HFF-Myc (cell line): ENCODE measurements around the gene CDK19.

Experiments
- DNase-seq: peaks from one replicate; pipeline ENCODE4 v3.0.0-alpha.2; 2011; ENCODE audit warnings: low read depth; ENCODE audit errors: extremely low read depth
- H3K4me3 ChIP-seq: replicated peaks from 2 replicates; pipeline ENCODE4 v1.5.1; 2011; ENCODE audit warnings: low read depth, mild to moderate bottlenecking, control low read depth, low read length
- TF ChIP-seq, protein P1 (sequence below): IDR thresholded peaks from 2 replicates; pipeline ENCODE4 v1.5.1; 2012; ENCODE audit warnings: mild to moderate bottlenecking, low read depth, low read length, control low read depth; ENCODE audit errors: missing control alignments

CDK19 gene

DNA sequence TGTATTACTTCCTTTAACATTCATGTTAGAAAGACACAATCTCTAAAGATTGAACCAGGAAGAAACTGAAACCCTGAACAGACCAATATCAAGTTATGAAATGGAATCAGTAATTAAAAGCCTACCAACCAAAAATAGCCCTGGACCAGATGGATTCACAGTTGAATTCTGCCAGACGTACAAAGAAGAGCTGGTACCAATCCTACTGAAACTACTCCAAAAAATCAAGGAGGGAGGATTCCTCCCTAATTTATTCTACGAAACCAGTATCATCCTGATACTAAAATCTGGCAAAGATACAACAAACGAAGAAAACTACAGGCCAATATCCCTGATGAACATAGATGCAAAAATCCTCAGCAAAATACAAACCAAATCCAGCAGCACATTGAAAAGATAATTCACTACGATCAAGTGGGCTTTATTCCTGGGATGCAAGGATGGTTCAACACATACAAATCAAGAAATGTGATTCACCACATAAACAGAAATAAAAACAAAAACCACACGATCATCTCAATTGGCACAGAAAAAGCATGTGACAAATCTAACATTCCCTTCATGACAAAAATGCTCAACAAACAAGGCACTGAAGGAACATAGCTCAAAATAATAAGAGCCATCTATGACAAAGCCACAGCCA lies 15.0 kb downstream of the CDK19 start:
- TF ChIP-seq, protein P1, sequence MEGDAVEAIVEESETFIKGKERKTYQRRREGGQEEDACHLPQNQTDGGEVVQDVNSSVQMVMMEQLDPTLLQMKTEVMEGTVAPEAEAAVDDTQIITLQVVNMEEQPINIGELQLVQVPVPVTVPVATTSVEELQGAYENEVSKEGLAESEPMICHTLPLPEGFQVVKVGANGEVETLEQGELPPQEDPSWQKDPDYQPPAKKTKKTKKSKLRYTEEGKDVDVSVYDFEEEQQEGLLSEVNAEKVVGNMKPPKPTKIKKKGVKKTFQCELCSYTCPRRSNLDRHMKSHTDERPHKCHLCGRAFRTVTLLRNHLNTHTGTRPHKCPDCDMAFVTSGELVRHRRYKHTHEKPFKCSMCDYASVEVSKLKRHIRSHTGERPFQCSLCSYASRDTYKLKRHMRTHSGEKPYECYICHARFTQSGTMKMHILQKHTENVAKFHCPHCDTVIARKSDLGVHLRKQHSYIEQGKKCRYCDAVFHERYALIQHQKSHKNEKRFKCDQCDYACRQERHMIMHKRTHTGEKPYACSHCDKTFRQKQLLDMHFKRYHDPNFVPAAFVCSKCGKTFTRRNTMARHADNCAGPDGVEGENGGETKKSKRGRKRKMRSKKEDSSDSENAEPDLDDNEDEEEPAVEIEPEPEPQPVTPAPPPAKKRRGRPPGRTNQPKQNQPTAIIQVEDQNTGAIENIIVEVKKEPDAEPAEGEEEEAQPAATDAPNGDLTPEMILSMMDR, result no peak
- no peak overlapping the region for H3K4me3 ChIP-seq
- DNase-seq, result no peak

GRCh38 chr6:110799655-110800054 lies 15.6 kb downstream of the CDK19 start:
- DNase-seq, result no peak
- TF ChIP-seq, protein P1, result no peak
- no peak overlapping the region for H3K4me3 ChIP-seq

DNA sequence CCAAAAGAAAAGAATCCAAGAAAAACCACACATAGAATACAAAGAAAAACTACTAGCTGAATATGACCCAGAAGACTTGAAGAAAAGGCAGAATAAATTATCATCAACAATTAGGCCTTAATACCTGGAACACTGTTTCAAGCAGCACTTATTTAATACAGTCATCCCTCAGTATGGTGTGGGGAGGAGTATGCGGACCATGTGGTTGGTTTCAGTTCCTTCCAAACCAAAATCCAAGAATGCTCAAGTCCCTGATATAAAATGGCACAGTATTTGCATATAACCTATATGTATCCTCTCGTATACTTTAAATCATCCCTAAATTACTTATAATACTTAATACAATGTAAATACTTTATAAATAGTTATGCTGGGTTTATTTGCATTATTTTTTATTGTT lies 16.1 kb downstream of the CDK19 start:
- TF ChIP-seq, protein P1, result no peak
- no peak overlapping the region for H3K4me3 ChIP-seq

DNA sequence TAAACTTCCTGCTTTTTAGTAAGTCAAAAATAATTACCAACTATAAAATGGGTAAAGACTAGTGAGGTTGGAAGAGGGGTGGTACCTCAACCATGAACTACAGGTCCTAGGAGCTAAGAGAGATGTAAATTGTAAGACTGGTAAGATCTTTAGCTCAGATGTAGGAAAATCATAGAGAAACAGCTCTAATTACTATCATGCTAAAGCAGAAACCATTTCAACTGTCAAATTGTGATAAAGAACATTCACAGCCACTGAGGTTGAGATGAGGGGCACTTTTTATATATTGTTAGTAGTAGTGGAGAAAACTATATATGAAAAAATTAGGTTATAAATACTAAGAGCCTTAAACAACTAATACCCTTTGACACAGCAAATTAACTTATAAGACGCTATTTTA lies 20.0 kb downstream of the CDK19 start:
- TF ChIP-seq, protein P1, result no peak
- no peak for DNase-seq
- H3K4me3 ChIP-seq, result no peak overlapping the region

More for the DNA sequence above, 16.1 kb downstream of the CDK19 start:
- DNase-seq, result no peak

- DNase-seq, result no peak
- TF ChIP-seq, protein P1, result no peak
- H3K4me3 ChIP-seq, result no peak overlapping the region
Observed at GRCh38 chr6:110786696-110787095, 28.6 kb downstream of the CDK19 start.

GRCh38 chr6:110786271-110786670 lies 29.0 kb downstream of the CDK19 start:
- H3K4me3 ChIP-seq, result no peak overlapping the region
- TF ChIP-seq, protein P1, result no peak
- DNase-seq, result no peak

- DNase-seq, result no peak
- no peak overlapping the region for H3K4me3 ChIP-seq
- TF ChIP-seq, protein P1, result no peak
Observed at GRCh38 chr6:110784610-110784979, 30.7 kb downstream of the CDK19 start.
